Stimulated activated CD4-positive, alpha-beta T cell treated with anti-CD3 and anti-CD28 coated beads, TNF-alpha, amount 100 ng/mL, for 4 hours (primary cell): ENCODE data around the gene RAPGEF5.

ENCODE experiments used
- DNase-seq, 3 experiments: peaks; one replicate each; pipeline ENCODE4 v3.0.0-alpha.2; 2020; ENCODE audit warnings: low read depth in 3 of 3

The RAPGEF5 gene

DNA sequence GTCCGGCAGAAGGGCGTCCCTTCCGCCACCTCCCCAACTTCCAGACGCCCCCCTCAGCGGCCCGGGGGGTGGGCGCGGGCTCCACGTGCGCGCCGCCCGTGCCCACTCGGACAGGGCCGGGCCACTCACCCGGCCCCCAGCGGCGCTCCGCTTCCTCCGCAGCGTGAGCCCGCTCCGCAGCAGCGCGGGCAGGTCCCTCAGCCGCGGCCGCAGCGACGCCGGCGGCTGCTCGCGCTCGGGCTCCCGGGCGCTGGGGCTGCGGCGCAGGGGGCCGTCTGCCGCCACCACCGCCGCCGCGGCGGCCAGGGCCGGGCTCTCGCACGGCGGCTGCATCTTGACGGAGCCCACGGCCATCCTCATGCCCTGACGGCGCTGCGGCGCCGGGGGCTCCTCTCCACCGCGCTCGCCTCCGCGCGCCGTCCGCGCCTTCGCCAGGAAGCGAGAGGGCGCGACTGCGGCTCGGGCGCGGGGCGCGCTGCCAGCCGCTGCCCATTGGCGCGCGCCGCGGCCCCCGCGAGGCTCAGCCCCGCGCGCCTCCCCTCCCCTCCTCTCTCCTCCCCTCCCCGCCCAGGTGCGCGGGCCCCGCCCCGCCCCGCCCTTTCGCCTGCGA lies at the start of gene RAPGEF5:
Gene RAPGEF5, minus strand, starts transcription at position 454 of the 610 bp plus-strand sequence. Its CDS starts 94 bp downstream, at position 360.
- DNase-seq, result no peak

GRCh38 chr7:22406715-22407114 lies 49.8 kb upstream of the RAPGEF5 start:
- DNase-seq, result no peak

GRCh38 chr7:22404421-22405023 lies 47.6 kb upstream of the RAPGEF5 start:
- DNase-seq, result no peak

DNA sequence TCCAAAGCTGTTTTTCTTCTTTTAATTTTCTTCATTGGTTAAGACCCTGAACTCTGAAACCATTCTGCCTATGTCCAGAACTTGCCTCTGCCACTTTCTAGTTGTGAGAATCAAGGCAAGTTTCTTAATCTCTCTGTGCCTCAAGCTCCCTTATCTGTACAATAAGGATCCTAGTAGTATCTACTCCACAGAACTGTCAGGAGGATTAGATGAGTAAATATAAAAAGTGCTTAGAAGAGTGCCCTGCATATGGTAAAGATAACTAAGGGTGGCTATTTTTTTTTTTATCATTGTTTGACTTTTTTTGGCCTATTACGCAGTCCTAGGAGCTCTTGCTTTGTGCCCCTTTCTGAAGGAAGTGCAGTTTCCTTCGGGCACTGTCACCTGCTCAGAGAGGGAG lies 46.4 kb upstream of the RAPGEF5 start:
- no peak for DNase-seq

DNA sequence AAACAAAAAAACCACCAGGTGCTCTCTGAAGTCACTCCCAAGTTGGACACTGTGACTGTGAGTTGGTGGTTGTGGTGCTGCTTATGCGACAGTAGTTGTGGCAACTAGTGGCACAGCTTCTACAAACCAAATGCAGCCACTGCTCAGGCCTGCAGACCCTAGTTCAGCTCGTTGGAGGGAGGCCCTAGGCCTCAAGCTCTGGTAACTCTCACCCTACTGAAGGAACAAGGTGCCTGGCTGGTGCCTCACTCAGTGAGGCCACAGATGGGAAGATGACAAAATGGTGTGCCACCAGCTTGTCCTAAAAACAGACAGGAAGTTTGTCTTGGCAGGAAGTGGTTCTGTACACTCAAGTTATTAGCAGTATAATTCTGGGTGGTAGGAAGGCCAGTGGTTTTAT lies 45.3 kb upstream of the RAPGEF5 start:
- no peak for DNase-seq

DNA sequence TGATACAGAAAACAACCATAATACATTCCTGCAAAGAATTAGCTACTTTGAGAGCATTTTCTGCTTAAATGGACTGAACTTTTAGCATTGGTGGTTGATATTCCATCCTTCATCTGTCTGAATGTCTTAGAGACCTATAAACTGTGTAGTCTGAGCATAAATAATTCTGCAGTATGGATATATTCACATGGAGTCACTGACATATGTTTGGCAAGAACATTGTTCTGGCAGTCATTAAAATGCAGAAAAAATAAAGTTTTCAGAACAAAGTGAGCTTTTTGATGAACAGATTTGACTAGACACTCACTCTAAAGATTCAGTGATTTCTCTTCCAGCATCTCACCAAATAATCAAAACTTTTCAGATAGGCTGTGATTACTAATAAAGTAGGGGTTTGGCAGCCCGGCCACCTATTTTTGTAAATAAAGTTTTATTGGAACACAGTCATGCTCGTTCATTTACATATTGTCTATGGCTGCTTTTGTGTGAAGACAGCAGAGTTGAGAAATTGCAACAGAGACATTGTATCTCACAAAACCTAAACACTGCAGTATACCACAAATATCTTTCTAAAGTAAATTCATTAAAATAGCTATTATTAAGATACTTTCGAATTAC lies 44.1 kb upstream of the RAPGEF5 start:
- DNase-seq, result no peak

GRCh38 chr7:22400150-22400814 lies 43.3 kb upstream of the RAPGEF5 start:
- no peak for DNase-seq

DNA sequence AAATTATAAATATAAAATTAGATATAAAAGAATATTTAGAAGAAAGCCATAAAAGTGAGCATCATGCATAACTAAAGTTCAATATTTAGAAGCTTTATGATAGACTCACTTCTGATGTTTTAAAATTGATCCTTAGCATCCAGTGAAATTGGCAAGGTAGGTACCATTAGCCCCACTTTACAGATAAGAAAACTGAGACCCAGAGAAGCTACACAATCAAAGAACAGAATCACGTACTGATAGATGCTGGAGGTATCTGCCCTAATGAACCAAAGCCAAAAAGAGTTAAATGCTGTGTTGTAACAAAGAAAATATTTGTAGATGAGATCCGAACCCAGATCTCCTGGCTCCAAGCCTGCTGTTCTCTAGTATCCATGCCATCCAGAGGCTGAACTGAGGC lies 42.6 kb upstream of the RAPGEF5 start:
- DNase-seq, result no peak

DNA sequence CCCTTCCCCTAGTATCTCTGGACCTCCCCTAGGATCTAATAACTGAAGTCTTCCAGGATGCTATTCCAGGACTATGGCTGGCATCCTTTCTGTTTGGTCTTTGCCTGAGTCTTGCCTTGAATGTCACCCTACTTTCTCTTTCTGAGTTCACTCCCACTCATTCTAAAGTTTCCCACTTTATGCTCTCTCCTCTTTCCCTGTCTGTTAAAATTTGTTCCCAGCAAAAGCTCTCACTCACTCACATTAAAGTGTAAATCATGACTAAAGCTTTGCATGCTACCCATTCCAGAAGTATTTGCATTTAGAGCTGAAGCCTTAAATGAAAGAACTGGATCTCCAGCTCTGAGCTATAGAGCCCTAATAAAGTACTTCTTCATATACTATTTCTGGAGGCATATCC lies 42.1 kb upstream of the RAPGEF5 start:
- DNase-seq, result no peak

- DNase-seq, result no peak
These were observed 41.0 kb upstream of the RAPGEF5 start for GRCh38 chr7:22397981-22398380.

DNA sequence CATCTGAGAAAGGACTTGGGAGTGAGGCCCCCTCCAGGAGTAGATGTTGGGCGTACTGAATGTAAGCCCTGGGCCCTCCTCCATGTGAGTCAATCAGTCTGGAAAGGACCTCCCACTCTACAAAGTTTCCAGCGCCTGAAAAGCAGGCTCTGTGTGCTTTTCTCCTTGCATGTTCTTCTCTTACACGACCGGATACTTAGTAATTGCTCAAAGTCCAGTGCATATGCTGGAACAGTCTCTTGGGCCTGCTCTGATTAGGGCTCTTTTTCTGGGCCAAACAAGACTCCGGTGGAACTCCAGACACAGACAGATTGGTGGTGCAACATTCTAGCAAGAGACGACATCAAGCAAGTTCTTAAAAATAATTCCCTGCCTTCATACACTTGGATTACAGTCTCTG lies 38.3 kb upstream of the RAPGEF5 start:
- DNase-seq, result no peak

DNA sequence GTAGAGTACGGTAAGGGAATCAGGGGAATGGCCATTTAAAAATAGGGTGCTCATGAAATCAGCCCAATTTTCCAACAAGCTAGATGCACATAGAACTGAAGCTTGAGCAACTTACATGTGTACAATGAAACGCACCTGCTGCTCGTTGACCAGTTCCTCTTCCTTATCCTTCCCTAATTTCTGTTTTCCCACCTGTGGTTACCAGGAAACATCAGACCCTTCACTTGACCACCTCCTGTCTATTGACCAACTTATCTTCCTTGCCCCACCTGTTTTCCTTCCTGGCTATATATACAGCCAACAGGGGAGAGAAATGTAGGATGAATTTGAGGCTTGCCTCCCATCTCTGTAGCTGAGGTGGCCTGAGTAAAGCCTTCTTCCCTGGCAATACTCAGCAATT lies 37.8 kb upstream of the RAPGEF5 start:
- DNase-seq, result no peak

DNA sequence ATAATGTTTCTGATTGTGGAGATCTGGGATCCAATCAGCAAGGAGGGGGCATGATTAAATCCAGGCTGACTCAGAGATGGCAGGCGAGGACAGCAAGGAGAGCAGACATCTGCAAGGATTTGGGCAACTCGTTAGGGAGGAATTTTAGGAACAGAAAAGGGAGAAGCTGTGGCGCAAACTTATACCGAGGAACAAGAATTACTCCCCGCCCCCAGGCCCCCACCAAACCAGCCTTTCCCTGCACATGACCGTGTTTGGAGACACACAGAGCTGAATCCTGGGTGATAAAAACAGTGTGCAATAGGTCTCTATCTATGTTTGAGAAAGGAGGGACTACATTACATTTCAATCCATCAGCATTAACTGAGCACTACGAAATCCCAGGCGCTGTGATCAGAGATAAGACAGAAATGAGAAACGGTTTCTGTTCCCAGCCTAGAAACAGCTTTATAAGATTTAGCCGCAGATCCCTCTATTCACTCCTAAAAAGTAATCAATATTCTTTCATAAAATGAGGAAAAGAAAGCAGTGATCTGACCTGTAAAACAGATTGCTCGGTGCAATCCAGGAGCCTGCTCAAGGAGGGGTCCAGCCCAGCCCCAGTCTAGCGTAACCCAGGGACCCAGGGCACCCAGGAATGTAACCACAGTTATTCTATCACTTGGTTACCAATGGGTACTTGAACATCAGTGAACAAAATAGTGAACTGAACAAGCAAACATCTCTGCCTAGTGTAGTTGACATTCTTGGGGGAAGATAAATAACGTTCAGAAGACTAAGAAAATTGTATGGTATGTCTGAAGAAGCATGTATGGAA lies 37.2 kb upstream of the RAPGEF5 start:
- no peak for DNase-seq

- DNase-seq, result no peak
These were observed 33.6 kb upstream of the RAPGEF5 start for GRCh38 chr7:22390516-22390915.

GRCh38 chr7:22389892-22390291 lies 32.9 kb upstream of the RAPGEF5 start:
- DNase-seq, result no peak

- no peak for DNase-seq
These were observed 30.6 kb upstream of the RAPGEF5 start for GRCh38 chr7:22387583-22387982.

DNA sequence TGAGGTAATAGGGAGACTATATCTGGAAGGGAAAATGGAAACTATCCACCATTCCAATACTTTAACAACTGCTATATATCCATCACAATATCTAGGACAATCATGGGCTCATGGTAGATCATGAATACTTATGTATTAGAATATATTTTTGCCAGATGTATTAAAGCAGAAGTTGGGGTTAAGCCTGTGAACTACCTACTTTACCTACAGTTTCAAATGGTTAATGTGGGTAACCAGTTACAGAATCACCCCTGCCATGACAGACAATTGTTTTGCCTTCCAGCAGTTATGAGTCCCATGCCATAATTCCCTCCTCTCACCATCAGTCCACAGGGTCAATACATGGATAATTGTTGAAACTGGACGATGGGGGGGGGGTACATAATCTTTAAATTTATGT lies 29.9 kb upstream of the RAPGEF5 start:
- DNase-seq, result no peak

DNA sequence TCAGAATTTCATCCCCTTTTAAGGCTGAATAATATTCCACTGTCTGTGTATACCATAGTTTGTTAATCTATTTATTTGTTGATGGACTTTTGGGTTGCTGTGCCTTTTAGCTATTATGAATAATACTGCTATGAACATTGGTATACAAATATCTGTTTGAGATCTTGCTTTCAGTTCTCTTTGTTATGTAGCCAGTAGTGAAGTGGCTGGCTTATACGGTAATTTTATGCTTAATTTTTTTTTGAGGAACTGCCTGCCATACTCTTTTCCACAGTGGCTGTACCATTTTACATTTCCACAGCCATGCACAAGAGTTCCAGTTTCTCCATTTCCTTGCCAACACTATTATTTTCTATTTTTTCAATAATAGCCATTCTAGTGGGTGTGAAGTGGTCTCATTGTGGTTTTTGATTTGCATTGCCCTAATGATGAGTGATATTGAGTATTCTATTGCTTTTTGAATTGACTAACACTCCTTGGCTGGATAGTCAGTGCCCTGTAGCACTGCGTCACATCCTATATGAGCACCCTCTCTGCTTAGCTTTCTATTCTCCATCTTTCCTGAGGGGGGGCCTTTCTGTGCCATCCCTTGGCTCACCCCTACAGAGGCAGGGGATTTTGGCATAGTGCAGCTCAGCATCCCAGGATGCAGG lies 29.4 kb upstream of the RAPGEF5 start:
- DNase-seq, result no peak

DNA sequence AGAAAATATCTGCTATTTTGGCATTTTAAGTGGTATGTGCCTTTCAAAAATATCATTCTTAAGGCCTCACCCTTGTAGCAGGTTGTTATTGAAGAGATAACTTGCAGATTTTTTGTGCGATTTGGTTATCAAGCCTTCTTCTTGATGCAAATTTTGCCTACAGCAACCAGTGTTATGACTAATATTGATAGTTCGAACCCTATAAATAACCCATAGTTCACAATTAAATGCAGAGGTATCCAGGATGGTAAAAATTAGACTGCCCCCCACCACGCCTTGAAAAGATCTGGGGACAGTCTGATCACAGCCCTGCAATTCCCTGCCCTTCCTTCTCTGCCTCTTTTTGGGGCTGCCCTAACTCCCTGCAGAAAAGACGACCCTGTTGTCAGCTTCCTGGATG lies 28.4 kb upstream of the RAPGEF5 start:
- DNase-seq, result no peak

- DNase-seq, result no peak
These were observed 23.4 kb upstream of the RAPGEF5 start for GRCh38 chr7:22380333-22380732.

DNA sequence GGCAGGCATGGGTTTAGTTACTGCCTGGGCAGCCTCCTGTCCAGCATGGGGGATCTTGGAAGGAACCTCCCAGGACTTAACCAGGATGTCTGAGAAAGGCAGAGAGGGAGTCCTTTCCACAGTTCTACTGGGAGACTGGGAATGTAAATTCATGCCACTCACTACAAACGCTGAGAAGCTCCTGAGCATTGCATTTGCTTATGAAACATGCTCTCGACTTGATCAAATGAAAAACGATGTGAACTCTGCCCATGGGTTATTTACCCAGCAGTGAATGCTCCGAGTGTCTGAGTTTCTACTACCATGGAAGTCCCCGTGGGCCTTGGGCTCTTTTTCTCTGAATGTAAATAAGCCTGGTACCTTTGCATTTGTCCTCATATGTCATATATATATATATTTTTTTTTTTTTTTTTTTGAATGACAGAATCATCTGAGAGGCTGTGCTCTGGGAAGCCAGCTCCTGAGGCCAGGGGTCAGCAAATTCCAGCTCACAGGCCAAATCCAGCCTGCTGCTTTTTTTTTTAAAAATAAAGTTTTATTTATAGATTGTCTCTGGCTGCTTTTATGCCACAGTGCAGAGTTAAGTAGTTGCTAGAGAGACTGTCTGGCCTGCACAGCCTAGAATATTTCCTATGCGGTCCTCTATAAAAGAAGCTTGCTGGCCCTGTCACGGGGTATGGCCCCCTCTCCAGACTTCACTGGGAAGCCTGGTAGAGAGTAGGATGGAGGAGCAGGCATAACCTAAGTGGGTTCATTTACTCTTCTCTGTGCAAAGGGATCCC lies 21.4 kb upstream of the RAPGEF5 start:
- no peak for DNase-seq
